B cell (primary cell): Measurements from ENCODE around the gene TFF2. TPM values are rescaled to one million over a fixed set of nuclear protein-coding genes. Genes with fewer than 3 reads are reported as not detected.

Source experiments
- ATAC-seq: fragments of 200-7000 bp; cut with Tn5 transposase; one replicate; pipeline ENCODE4 v1.10.0; 2021; ENCODE audit warnings: low read depth, mild to moderate bottlenecking, moderate number of reproducible peaks, moderate library complexity
- CTCF ChIA-PET: fragments of 350-600 bp; sonication (Branson Sonifier 250); formaldehyde crosslinking; loops from one replicate; lab custom pipeline; 2021; ENCODE audit warnings: antibody characterized with exemption, inconsistent platforms; lab: Charles Lee
- POLR2A ChIA-PET: fragments of 350-600 bp; sonication (Branson Sonifier 250); formaldehyde crosslinking; loops from one replicate; lab custom pipeline; 2021; ENCODE audit warnings: antibody characterized with exemption; lab: Charles Lee
- DNase-seq: peaks from one replicate; pipeline ENCODE4 v3.0.0; 2013
- H2AFZ ChIP-seq: 2 replicates; pipeline ENCODE4 v1.6.1; 2012; ENCODE audit warnings: mild to moderate bottlenecking, low read depth, low read length; ENCODE audit not compliant: insufficient read depth, poor library complexity, severe bottlenecking
- H3K27ac ChIP-seq, 2 donors: 1 replicate in 1 of 2; 2 replicates in 1 of 2; pipeline ENCODE4 v1.5.1; 2012 to 2013; ENCODE audit warnings: low read length in 2 of 2, mild to moderate bottlenecking in 2 of 2, moderate library complexity in 1 of 2
- H3K27me3 ChIP-seq, 4 experiments: fragments of 200-600 bp in 1 of 4; sonication (generic) in 1 of 4; replicated peaks in 1 of 4; 1 replicate in 2 of 4; 2 replicates in 2 of 4; pipeline versions ENCODE4 v1.6.1 to v1.7.0; 2013 to 2016; ENCODE audit warnings: low read length in 3 of 4, mild to moderate bottlenecking in 2 of 4, mixed read lengths in 1 of 4, moderate library complexity in 1 of 4; ENCODE audit not compliant: insufficient read depth in 4 of 4, control insufficient read depth in 3 of 4; ENCODE audit errors: control extremely low read depth in 1 of 4
- H3K36me3 ChIP-seq, 2 experiments: replicated peaks in 1 of 2; 1 replicate in 1 of 2; 2 replicates in 1 of 2; pipeline versions ENCODE4 v1.6.1 to v1.7.1; 2013; ENCODE audit warnings: low read length in 1 of 2; ENCODE audit not compliant: insufficient read depth in 2 of 2, control insufficient read depth in 1 of 2; ENCODE audit errors: control extremely low read depth in 1 of 2, extremely low read depth in 1 of 2
- H3K4me1 ChIP-seq, 2 donors: fragments of 200-600 bp in 1 of 2; sonication (generic) in 1 of 2; 1 replicate in 1 of 2; 2 replicates in 1 of 2; pipeline versions ENCODE4 v1.5.1 to v1.6.1; 2013 to 2017; ENCODE audit warnings: low read length in 2 of 2; ENCODE audit not compliant: control insufficient read depth in 2 of 2, insufficient read depth in 2 of 2
- H3K4me2 ChIP-seq: replicated peaks from 2 replicates; pipeline ENCODE3; 2012; ENCODE audit warnings: mild to moderate bottlenecking, low read depth, low read length; ENCODE audit not compliant: poor library complexity, severe bottlenecking
- H3K4me3 ChIP-seq, 5 experiments: fragments of 200-600 bp in 1 of 5; sonication (generic) in 1 of 5; 1 replicate in 3 of 5; 2 replicates in 2 of 5; pipeline versions ENCODE4 v1.5.1 to v1.7.0; 2011 to 2016; ENCODE audit warnings: low read length in 4 of 5, mild to moderate bottlenecking in 4 of 5, low read depth in 2 of 5, control low read depth in 1 of 5, moderate library complexity in 1 of 5; ENCODE audit not compliant: insufficient read depth in 1 of 5; ENCODE audit errors: control extremely low read depth in 1 of 5, extremely low read depth in 1 of 5
- H3K79me2 ChIP-seq: fragments of 200-600 bp; sonication (generic); one replicate; pipeline ENCODE4 v1.6.0; 2016; ENCODE audit warnings: low read length; ENCODE audit not compliant: control insufficient read depth, insufficient read depth
- H3K9ac ChIP-seq: fragments of 200-600 bp; sonication (generic); 2 replicates; pipeline ENCODE4 v1.6.1; 2017; ENCODE audit warnings: mild to moderate bottlenecking, low read length, moderate library complexity
- H3K9me3 ChIP-seq, 3 donors: one replicate each; pipeline versions ENCODE4 v1.6.1 to v1.7.1; 2013; ENCODE audit warnings: low read length in 2 of 3; ENCODE audit not compliant: control insufficient read depth in 2 of 3, insufficient read depth in 1 of 3; ENCODE audit errors: control extremely low read depth in 1 of 3
- H4K20me1 ChIP-seq: 2 replicates; pipeline ENCODE4 v1.6.0; 2012; ENCODE audit warnings: mild to moderate bottlenecking, low read length; ENCODE audit not compliant: insufficient read depth, control insufficient read depth, poor library complexity, severe bottlenecking
- H3K27ac Mint-ChIP-seq: one replicate; pipeline ENCODE4 v1.8.0; 2021; ENCODE audit warnings: mixed read lengths
- H3K27me3 Mint-ChIP-seq: one replicate; pipeline ENCODE4 v1.8.0; 2021; ENCODE audit warnings: mixed read lengths
- H3K4me1 Mint-ChIP-seq: one replicate; pipeline ENCODE4 v1.8.0; 2021; ENCODE audit warnings: mixed read lengths
- H3K4me3 Mint-ChIP-seq: one replicate; pipeline ENCODE4 v1.8.0; 2021; ENCODE audit warnings: mixed read lengths
- H3K9me3 Mint-ChIP-seq: one replicate; pipeline ENCODE4 v1.8.0; 2022; ENCODE audit warnings: mixed read lengths; ENCODE audit not compliant: insufficient read depth
- CTCF ChIP-seq: fragments of 200-600 bp; IDR thresholded peaks from one replicate; pipeline ENCODE4 v1.8.0; 2022; ENCODE audit warnings: antibody characterized with exemption, mild to moderate bottlenecking
- EZH2 ChIP-seq: IDR thresholded peaks from 2 replicates; pipeline ENCODE4 v1.6.1; 2012; ENCODE audit warnings: borderline replicate concordance, low read depth, mild to moderate bottlenecking, moderate library complexity, low read length; ENCODE audit not compliant: insufficient read depth, poor library complexity, severe bottlenecking
- WGBS: methylation state at CpG from one replicate; pipeline ENCODE4 v1.1.5; 2013; ENCODE audit warnings: missing lambda C conversion rate; ENCODE audit not compliant: insufficient coverage; 5-methylcytosine and 5-hydroxymethylcytosine counted together
- intact Hi-C: fragments of 100-400 bp; cut with micrococcal nuclease; formaldehyde crosslinking; loops from one replicate; pipeline ENCODE4 v1.10.0; 2022
- polyA plus RNA-seq: library from polyadenylated mRNA; depleted of rRNA; stranded (reverse); fragments of >200 nt; gene quantifications from 2 replicates; pipeline ENCODE4 v1.2.3, GENCODE V29; 2012
- total RNA-seq, 2 donors: library from RNA; stranded (reverse); fragments of 120-200 nt in 1 of 2; gene quantifications; 1 replicate in 1 of 2; 2 replicates in 1 of 2; pipeline versions ENCODE4 v1.2.3 to v1.2.4, GENCODE V29; 2013 to 2022

Gene TFF2
- total and polyA plus RNA-seq, 2 donors (not counting 1 experiment from before 2014, with no cell fraction given): not detected

GRCh38 chr21:42300045-42300583, 50.7 kb downstream of the TFF2 start:
- Histone ChIP-seq H3K79me2 (no peaks in the 10 kb centered on the region), H3K4me1 (no peaks in the 10 kb centered on the region), H2AFZ (no peak overlapping the region), H3K9me3 (no peaks in the 10 kb centered on the region), H3K36me3 (peaks cover 0 to 19% of the 10 kb centered on the region in 2 experiments), H3K9ac (no peak overlapping the region), H3K4me3 (no peak overlapping the region), H3K27ac (no peak overlapping the region), H4K20me1 (no peaks in the 10 kb centered on the region), H3K27me3 (no peaks in the 10 kb centered on the region), H3K4me2 (no peak overlapping the region)
- DNase-seq (no peak), ATAC-seq (no peak)
- ChIA-PET CTCF (no interaction called here), POLR2A (no interaction called here)
- H3K4me3 Mint-ChIP-seq: no peak overlapping the region
- TF ChIP-seq EZH2 (no peak), CTCF (no peak)
- H3K4me1 Mint-ChIP-seq: peaks cover 4% of the 10 kb centered on the region
- H3K9me3 Mint-ChIP-seq: no peaks in the 10 kb centered on the region
- intact Hi-C loops: no loop called here
- no peak overlapping the region for H3K27ac Mint-ChIP-seq
- no peaks in the 10 kb centered on the region for H3K27me3 Mint-ChIP-seq
- WGBS: 78% methylated on average over 3 of the region's 7 CpGs

- no peak overlapping the region for H3K4me2 ChIP-seq
- H2AFZ ChIP-seq: no peak overlapping the region
- WGBS: 90% methylated on average over 17 of the region's 20 CpGs
- no peak for DNase-seq
- no peak overlapping the region for H3K9ac ChIP-seq
- H4K20me1 ChIP-seq: no peaks in the 10 kb centered on the region
- ChIA-PET POLR2A (no interaction called here), CTCF (interaction anchor here (1.4 kb wide), 1 partner anchor 40 kb away, joined by 4 read pairs; no protein-coding TSS in a partner anchor)
- no peaks in the 10 kb centered on the region for H3K79me2 ChIP-seq
- H3K36me3 ChIP-seq: peaks cover 0 to 23% of the 10 kb centered on the region in 2 experiments
- no peaks in the 10 kb centered on the region for H3K9me3 ChIP-seq
- ATAC-seq: no peak
- H3K4me1 ChIP-seq: no peaks in the 10 kb centered on the region
- no peaks in the 10 kb centered on the region for H3K27me3 ChIP-seq
- H3K4me3 ChIP-seq: no peak overlapping the region
- no peaks in the 10 kb centered on the region for H3K27me3 Mint-ChIP-seq
- no peak for TF ChIP-seq EZH2
- TF ChIP-seq CTCF: no peak
- H3K9me3 Mint-ChIP-seq: no peaks in the 10 kb centered on the region
- H3K27ac ChIP-seq: no peak overlapping the region
- intact Hi-C loops: no loop called here
- no peak overlapping the region for H3K27ac Mint-ChIP-seq
- H3K4me3 Mint-ChIP-seq: no peak overlapping the region
- H3K4me1 Mint-ChIP-seq: peaks cover 4% of the 10 kb centered on the region
Measured at GRCh38 chr21:42299324-42300044, 51.3 kb downstream of the TFF2 start.
